Dermis microvascular lymphatic vessel endothelial cell (primary cell): ENCODE data around the gene FYB1. TPM values are rescaled to one million over a fixed set of nuclear protein-coding genes. Genes with fewer than 3 reads are reported as not detected.
"Not testable (repeated sequence)": the region's sequence is repeated elsewhere in the genome, so short reads cannot be mapped to it uniquely, and the experiment has no call there.

Experiments
- DNase-seq, 2 donors: peaks; one replicate each; pipeline versions ENCODE4 v3.0.0 to v3.0.0-alpha.2; 2010; ENCODE audit warnings: low read depth in 2 of 2
- total RNA-seq: library from RNA; depleted of rRNA; stranded (reverse); fragments of >200 nt; gene quantifications from 2 replicates; pipeline ENCODE4 v1.2.1, GENCODE V29; 2014

The FYB1 gene
- total RNA-seq, 1 donor from 2014 or later = not detected

DNA sequence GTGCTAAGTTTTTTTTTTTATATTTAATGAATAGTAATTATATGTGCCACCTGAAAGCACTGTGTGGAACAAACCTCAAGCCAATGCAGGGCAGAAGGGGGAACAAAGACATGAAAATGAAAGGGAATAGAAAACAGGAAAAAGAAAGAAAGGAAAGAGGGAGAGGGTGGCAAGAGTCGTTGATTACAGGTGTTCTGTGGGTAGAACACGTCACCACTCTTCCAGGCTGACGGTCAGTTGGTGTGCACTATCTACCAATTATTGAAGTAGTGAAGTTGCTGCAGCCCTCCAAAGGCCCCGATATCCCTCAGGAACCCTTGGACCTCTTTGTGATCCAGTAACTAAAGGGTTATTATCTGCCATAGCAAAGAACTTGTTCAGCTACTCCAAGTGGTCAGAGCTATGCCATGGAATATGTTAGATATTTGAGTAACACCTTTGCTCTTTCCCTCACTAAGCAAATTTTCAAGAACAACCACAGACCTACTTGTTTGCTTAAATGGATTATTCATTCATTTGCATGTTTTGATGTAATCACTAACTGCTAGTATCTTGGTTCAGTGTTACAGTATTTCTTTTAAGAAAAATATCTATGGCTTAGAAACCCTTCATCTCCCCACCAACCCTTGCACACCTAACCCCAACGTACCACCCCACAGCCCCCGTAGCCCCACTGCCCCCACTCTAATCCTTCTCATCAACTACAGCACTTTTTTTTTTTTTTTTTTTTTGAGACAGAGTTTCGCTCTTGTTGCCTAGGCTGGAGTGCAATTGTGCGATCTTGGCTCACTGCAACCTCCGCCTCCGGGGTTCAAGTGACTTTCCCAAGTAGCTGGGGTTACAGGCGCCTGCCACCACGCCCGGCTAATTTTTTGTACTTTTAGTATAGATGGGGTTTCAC, 31.3 kb downstream of the FYB1 start:
- no peak for DNase-seq

DNA sequence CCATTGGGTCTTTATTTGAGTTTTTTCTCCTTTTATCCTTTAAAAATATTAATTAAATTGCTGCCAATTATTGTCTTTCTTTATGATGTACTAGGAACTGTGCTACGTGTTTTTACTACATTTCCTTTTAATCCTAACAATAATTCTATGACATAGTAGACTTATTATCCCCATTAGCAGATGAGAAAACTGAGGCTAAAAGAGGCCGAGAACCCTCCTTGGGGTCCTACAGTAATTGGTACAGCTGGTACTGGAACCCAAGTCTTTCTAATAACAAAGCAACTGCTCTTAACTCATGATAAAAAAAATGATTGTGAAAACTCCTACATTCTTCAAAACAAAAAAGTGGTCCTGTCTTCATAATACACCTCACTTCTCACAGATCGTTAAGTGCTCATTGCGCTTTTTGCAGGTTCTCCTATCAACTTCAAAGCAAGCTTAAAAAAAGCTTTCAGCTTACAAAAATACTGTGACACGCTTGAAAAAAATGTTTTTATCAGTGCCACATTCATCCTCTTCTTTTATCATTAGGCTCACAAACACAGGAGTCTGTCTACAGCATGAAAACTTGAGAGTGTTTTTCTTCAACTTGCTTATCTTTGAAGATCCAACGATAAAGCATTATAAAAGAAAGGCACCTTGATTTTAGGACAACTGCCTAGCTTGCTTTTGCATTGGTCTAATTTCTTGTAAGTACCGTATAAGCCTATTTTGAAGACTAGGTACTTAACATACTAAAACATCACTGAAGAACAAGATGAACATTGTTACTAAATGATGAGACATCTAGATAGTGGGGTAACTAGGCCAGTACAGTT, 32.4 kb downstream of the FYB1 start:
- no peak for DNase-seq

DNA sequence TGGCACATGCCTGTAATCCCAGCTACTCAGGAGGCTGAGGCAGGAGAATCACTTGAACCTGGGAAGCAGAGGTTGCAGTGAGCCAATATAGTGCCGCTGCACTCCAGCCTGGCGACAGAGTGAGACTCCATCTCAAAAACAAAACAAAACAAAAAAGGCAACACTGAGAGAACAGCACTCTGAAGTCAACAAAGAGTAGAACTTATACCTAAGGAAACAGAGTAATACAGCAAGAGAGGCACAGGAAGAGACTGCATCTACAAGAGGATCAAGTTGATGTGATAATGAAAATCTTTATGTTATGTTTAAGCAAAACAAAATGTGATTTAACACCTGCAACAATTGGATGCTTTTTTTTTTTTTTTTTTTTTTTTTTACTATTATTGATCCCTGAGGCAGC, 33.1 kb downstream of the FYB1 start:
- no peak for DNase-seq

DNA sequence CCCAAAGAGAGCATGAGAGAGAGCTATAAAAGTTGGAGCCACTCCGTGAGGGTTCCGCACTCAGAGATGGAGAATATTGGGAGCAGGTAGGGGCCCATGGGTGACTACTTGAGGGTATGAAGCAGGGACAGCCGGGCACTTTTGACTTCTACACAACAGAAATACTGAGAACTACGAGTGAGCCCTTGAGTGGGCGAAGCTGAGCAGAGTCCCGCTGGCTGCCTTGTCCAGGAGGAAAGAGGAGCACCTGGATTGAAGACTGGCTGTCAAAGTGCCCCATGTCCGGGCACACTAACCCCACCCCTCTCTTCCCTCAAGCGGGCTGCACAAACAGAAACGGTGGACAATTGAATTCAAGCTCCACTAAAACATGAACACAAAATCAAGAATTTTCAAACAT, 33.6 kb downstream of the FYB1 start:
- no peak for DNase-seq

DNA sequence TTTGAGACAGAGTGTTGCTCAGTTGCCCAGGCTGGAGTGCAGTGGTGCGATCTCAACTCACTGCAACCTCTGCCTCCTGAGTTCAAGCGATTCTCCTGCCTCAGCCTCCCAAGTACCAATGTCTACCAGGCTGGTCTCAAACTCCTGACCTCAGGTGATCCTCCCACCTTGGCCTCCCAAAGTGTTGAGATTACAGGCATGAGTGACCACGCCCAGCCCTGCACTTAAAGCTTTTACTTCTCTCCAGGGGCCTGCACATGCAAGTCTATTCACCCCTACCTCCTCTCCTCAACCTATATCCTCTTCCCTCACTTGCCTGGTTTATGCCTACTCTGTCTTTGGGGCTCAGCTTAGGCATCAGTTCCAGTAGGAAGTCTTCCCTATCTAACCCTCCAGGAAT, 39.8 kb downstream of the FYB1 start:
- DNase-seq = not testable (repeated sequence)

DNA sequence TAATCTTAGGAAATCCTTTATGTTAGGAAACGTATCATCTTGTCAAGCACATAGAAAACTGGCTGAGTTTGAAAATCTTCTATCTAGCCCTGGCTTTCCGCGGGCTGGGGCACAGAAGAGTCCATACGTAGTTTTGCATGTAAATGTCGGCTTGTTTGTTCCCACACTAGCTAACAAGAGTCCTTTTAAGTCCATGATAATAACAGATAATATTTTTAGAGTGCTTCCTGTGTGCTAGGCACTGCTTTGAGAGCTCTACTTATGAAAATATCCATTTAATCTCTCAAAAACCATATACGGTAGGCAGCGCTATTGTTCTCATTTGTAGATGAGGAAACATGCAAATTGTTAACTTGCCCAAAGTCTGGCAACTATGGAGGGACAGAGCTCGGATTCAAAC, 40.5 kb downstream of the FYB1 start:
- no peak for DNase-seq

DNA sequence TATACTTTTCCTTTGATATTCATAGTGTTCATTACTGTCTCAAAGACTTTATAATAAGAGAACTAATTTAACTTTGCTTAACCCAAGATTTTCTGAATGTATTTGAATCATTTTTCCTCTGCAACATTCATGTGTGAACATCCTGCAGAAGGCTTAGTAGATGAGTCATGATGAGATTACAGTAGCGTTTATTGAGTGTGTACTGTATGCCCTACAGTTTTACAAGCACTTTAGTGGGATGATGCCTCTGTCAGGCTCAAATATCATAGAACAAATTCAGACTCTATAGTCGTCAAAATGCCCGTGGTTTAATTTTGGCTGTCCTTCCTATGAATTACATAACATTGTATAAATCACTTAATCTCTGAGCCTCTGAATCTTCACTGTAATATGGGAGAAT, 41.2 kb downstream of the FYB1 start:
- no peak for DNase-seq

DNA sequence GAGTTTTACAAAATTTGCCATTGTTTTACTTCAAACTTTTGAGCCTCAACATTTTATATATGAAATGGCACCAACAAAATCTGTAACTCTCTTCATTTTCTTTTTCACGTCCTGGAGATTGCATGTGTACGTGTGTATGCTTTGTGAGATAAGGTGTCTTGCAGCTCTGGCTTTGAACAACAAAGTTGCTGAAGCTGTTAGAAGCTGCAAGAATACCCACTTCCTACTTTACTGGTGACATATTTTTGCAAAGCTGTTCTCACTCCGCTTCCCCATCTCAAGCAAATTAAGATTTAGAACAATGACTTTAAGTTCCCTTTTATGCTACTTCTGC, 41.8 kb downstream of the FYB1 start:
- DNase-seq = no peak

DNA sequence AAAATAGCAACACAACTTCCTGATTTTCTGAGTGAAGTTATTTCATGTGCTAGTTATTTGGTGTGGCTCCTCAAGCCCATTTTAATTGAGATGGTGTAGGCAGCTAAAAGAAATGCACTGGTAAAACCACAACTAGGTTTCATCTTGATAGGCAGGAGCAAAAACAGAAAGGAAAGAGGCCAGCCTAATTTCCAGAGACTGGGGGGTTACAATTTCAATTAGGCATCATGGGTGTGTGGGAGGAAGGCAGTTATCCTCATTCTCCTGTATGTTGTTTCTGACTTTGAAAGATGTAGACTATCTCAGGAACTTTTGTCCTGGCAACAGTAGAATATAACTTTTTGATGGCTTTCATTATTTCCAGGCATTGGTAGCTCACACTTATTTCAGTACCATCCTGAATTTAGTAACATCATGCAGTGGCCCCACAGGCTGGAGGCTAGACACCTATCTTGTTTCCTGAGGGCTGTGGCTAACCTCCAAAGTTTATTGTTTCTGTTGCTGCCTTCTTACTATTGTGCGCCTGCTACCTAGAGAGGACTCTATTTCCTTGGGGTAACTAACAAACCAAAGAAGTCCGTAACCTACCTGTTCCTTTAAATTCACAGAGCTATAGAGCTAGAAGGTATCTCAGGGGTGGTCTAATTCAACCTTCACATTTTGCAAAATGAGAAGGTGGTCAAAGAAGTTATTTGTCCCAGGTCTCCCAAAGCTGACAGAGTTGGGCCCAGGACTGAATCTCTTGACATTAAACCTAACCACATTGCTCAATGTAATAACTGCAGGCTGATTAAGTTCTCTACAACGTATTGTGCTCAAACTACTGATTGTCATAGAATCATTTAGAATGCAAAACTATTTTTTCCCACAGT, 42.4 kb downstream of the FYB1 start:
- DNase-seq = no peak

DNA sequence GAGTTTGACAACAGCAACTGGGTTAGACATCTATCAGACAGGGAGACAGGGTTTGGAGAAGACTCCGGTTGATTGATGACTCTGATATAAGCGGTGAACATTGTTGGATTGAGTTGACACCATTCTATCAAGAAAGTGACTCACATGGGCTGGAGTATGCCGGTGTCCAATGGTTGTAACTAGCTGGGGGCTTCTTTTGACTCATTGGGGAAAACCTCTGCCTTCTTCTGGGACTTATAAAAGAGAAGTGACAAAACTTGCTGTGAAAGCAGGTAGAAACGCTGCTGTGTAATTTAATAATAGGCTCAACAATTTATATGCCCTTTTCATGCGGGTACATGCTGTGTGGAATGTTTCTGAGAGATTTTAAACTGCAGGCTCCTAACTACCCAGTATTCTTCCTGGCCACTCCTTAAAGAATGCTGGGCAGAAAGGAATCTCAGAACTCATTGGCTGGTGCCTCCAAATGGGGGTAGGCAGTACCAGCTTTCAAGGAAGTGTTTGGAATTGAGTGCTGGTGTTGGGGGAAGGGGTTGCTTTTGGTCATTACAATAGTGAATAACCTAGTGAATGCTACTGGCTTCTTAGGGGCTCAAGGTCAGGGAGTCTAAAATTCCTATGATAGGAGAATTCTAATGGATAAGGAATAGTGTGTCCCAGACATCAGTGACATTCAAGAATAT, 43.9 kb downstream of the FYB1 start:
- no peak for DNase-seq

DNA sequence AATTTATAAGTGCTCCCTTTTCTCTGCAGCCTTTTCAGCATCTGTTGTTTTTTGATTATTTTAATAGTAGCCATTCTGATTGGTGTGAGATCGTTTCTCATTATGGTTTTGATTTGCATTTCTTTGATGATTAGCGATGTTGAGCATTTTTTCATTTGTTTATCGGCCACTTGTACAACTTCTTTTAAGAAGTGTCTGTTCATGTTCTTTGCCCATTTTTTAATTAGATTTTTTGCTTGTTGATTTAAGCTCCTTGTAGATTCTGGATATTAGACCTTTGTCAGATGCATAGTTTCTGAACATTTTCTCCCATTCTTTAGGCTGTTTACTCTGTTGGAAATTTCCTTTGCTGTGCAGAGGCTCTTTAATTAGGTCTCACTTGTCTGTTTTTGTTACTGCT, 46.3 kb downstream of the FYB1 start:
- DNase-seq = no peak

DNA sequence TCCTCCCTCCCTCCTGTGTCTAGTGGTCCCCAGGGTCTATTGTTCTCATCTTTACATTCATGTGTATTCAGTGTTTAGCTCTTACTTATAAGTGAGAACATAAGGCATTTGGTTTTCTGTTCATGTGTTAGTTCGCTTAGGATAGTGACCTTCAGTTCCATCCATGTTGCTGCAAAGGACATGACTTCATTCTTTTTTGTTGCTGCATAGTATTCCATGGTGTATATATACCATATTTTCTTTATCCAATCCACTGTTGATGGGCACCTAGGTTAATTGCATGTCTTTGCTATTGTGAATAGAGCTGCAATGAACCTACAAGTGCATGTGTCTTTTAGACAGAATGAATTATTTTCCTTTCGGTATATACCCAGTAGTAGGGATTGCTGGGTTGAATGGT, 46.8 kb downstream of the FYB1 start:
- no peak for DNase-seq

DNA sequence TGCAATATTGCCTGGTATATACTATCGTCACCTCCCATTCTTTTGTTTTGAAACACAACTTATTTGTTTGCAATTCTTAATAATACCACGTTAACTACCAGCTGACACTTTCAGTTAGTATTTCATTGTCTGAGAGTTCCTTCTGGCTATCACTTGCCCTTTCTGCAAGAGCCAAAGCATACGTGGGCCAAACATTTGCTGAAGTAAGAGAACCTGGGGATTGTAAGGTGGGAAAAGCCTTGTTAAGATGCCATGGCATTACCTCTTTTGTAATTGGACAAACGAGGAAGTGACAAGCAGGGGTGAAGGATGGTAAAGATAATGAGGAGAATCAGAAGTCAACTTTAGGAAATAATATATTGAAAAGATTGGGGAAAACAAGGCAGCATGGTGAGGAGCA, 47.7 kb downstream of the FYB1 start:
- DNase-seq = no peak

DNA sequence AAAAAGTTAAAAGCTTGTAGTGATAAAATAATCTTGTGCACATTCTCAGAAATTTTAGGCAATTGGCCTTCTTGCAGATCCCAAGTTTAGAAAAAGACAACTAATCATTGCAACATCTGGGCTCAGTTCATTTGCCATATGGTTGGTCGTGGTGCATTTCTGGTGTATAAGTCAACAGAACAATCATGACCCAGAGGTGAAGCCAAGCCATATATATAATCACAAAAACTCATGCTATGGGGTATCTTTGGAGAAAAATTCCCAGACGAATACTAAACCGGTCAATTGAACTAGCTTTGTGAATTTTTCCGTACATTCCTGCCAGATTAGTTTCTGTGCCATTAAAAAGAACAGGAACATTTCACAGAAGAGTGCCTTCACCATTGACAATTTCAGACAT, 50.3 kb downstream of the FYB1 start:
- no peak for DNase-seq

DNA sequence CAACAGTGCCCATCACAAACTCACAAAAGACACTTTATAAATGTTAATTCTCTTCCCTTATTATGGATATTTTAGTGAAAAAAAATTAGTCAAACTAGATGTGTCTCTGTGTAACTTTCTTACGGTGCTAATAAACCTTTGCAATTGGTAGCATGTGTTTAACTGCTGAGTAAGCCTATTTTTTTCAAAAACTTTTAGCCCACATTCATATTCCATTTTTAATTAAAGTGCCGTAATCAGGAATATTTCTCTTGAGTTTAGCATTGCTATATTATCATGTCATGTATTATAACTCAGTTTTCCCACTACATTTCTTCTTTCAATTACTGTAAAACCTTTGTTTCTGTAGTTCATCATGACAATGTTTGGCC, 51.4 kb downstream of the FYB1 start:
- DNase-seq = no peak

DNA sequence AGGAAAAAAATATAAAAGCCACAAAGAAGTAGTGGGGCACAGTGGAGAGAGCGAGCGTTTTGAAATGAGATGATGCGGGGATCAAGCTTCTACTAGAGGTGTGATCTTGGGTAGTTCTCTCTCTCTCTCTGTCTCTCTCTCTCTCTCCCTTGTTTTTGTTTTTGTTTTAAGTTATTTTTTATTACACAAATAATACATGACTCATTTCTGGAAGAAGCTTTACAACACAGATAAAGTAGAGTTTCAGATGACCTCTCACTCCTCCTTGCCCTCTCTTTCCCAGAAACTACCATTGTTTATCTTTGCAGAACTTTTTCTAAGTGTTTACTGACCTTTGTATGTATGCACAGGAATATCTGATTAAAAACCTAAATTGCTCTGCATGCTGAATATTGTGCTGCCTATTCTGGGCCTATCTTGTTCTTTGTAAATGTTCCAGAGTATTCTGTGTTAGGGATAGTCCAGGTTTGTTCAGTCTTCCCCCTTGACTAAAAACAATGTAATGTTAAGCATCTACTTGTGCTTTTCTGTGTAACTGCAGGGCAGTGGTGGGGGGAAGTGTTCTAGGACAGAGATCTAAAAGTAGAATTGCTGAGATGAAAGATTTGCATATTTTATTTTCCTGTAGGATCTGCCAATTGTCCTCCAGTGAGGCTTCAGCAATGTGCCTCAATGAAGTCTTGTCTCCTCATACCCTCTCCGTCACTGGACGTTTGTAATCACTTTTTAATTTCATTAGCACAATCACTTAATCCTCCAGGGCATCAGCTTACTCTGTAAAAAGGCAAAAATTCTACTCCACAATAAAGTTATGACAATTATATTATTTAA, 52.0 kb downstream of the FYB1 start:
- DNase-seq = no peak

DNA sequence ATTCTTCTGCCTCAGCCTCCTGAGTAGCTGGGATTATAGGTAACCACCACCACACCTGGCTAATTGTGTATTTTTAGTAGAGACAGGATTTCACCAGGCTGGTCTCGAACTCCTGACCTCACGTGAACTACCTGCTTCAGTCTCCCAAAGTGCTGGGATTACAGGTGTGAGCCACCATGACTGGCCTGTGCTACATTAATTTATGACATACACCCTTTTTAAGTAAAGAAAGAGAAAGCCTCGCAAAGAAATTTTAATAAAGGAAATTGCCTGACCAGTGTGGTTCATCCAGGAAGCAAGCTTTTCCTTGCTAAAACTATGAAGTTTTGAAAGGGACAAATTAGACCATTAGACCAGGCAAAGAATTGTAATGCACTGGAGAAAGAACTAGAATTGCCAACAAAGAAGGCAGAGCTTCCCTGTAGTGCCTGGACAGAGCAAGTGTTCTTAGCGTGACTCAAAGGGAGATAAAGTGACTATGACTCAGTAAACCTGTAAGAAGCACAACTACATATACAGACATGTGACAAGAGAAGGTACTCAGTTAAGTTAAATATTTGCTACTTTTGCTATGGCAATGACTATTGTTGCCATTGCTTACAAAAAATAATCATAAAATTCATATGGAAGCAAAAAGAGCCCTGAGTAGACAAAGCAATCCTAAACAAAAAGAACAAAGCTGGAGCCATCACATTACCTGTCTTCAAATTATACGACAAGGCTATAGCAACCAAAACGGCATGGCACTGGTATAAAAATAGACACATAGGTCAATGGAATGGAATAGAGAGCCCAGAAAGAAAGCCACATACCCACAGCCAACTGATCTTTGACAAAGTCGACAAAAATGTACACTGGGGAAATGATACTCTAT, 54.6 kb downstream of the FYB1 start:
- no peak for DNase-seq

DNA sequence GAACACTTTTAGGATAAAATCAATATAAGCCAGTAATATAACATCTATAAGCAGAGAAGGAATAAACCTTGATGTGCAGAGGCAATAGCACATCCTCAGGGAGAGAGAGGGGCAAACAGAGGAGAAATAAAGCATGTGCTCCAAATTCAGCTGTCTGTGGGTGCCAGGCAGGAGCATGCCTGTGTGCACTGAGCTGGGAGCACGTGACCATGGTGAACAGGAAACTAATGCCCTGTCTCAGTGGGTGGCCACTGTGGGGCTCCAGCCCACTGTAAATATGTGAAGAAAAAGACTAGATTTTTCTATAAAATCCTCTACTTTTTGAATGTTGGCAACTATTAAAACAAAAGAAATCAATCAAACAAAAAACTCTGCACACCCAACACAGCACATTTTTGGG, 55.3 kb downstream of the FYB1 start:
- DNase-seq = no peak

DNA sequence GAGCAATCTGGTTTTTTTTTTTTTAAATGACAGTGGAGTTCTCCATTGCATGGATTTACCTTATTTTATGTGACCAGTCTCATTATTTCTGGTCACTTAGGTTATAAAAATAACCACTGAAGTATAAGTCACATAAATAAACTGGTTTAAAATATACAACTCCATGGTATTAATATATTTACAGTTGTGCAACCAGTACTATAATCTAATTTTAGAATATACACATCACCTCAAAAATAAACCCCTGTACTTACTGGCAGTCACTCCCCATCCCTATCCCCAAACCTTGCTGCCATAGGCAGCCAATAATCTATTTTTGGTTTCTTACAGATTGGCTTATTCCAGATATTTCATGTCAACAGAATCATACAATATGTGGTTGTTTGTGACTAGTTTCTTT, 57.8 kb downstream of the FYB1 start:
- DNase-seq = no peak
